Choroid plexus epithelial cell (primary cell): ENCODE data around the gene AMOTL2.

Experiments used
- DNase-seq: peaks from one replicate; pipeline ENCODE4 v3.0.0-alpha.2; 2010; ENCODE audit warnings: low read depth
- H3K4me3 ChIP-seq: 2 replicates; pipeline ENCODE4 v1.5.1; 2011; ENCODE audit warnings: low read depth, mild to moderate bottlenecking, control low read depth, low read length, moderate library complexity
- CTCF ChIP-seq: conservative IDR thresholded peaks from 2 replicates; pipeline ENCODE4 v1.5.1; 2011; ENCODE audit warnings: low read depth, mild to moderate bottlenecking, control low read depth, inconsistent platforms, low read length, moderate library complexity

Gene AMOTL2

DNA sequence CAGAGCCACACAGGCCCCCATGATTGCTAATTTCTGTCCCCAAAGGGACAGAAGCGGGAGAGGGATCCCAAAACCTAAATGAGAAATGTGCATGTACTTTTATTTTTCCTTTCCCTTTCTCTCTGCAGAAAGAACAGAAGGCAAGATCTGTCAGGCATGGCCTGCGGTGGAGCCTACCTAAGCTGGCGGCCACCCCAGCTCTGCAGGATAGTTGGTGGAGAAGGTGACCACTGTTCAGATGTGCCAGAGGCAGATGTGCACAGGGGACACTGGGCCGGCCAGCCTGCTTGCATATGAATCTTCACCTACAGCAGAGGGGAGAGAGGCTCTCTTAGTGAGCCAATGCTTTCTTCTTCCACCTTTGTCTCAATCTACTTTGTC is 2.1 kb upstream of the AMOTL2 start:
- no peak for DNase-seq
- H3K4me3 ChIP-seq, result no peak overlapping the region
- no peak for TF ChIP-seq CTCF

- no peak for TF ChIP-seq CTCF
- no peak for DNase-seq
- H3K4me3 ChIP-seq, result no peak overlapping the region
Observed at GRCh38 chr3:134375582-134376384, 1.5 kb upstream of the AMOTL2 start.

GRCh38 chr3:134374791-134375581 is 739 bp upstream of the AMOTL2 start:
- no peak for TF ChIP-seq CTCF

DNA sequence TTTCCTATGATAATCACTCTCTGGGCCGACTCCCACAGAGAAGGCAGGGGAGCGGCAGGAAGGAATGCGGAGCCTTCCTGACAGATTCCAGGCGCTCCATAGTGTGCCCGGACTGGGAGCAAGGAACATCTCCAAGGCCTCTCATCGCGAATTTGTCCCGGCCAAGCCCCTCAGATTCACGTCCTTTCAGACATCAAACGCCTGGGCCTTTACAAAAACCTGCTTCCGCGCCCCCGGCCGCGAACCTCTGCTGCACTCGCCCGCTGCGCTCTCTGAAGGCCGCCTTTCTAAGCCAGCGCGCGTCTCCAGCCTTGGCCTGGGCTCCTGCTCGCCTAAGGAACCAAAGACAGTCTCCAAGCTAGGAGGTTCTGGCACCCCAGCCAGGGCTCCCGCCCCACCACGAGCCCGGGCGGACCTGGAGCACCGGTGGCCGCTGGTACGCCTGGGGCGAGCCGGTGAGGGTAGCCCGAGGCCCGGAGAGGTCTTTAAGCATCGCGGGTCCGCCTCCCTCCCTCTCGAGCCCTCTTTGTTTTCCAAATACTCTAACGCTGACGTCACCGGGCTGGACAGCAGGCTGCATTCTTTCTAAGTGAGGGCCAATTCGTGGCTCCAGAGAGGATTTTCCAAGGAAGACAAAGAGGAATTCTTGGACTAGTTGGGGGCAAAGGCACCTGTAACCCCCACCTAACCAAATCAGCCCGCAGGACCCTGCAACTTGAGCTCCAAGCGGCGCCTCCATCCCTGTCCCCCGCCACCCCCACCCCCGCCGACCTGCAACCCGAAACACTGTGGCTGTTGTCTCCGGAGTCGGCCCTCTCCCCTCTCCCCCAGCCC is 759 bp downstream of the AMOTL2 start:
- DNase-seq, result peak; percentile 94

More at GRCh38 chr3:134374791-134375581, 739 bp upstream of the AMOTL2 start:
- DNase-seq, result peak; percentile 40
- peak overlapping the region; percentile 91 for H3K4me3 ChIP-seq

GRCh38 chr3:134372396-134373270 is 1.6 kb downstream of the AMOTL2 start:
- peak overlapping the region; percentile 91 for H3K4me3 ChIP-seq
- TF ChIP-seq CTCF, result no peak
- DNase-seq, result no peak

More for the DNA sequence above, 759 bp downstream of the AMOTL2 start:
- H3K4me3 ChIP-seq, result peak overlapping the region; percentile 91
- TF ChIP-seq CTCF, result no peak

- DNase-seq, result peak; percentile 51
- TF ChIP-seq CTCF, result peak; percentile 29
- H3K4me3 ChIP-seq, result peak overlapping the region; percentile 91
Observed at GRCh38 chr3:134371542-134372324, 2.5 kb downstream of the AMOTL2 start.
